ES-I3 (cell line): ENCODE data around the gene BTBD9.
"Not testable (repeated sequence)": the region's sequence is repeated elsewhere in the genome, so short reads cannot be mapped to it uniquely, and the experiment has no call there.

Source experiments
- H3K36me3 ChIP-seq: 2 replicates; pipeline ENCODE4 v1.6.1; 2013; ENCODE audit warnings: mild to moderate bottlenecking, low read length, control low read depth, moderate library complexity; ENCODE audit not compliant: insufficient read depth
- H3K4me1 ChIP-seq: 2 replicates; pipeline ENCODE4 v1.6.1; 2013; ENCODE audit warnings: mild to moderate bottlenecking, control low read depth, low read length; ENCODE audit not compliant: insufficient read depth
- H3K9ac ChIP-seq: 2 replicates; pipeline ENCODE4 v1.6.1; 2013; ENCODE audit warnings: low read depth, mild to moderate bottlenecking, low read length, moderate library complexity
- H3K9me3 ChIP-seq: 2 replicates; pipeline ENCODE4 v1.6.1; 2013; ENCODE audit warnings: mild to moderate bottlenecking, low read length, moderate library complexity; ENCODE audit not compliant: control insufficient read depth, insufficient read depth

Gene BTBD9

GRCh38 chr6:38347829-38348228, 291.9 kb downstream of the BTBD9 start:
- not testable (repeated sequence) for H3K9ac ChIP-seq, H3K36me3 ChIP-seq, H3K9me3 ChIP-seq
- H3K4me1 ChIP-seq, result peaks cover 13% of the 10 kb centered on the region

- H3K9ac ChIP-seq, result no peak overlapping the region
- H3K36me3 ChIP-seq, result no peaks in the 10 kb centered on the region; the same call in 1 of the 2 replicates
- no peaks in the 10 kb centered on the region for H3K9me3 ChIP-seq
- peaks cover 13% of the 10 kb centered on the region for H3K4me1 ChIP-seq
Observed at GRCh38 chr6:38346291-38347079, 293.2 kb downstream of the BTBD9 start.

GRCh38 chr6:38345586-38345985, 294.1 kb downstream of the BTBD9 start:
- Histone ChIP-seq H3K36me3 (no peaks in the 10 kb centered on the region; the same call in 1 of the 2 replicates), H3K4me1 (peaks cover 13% of the 10 kb centered on the region), H3K9ac (no peak overlapping the region), H3K9me3 (no peaks in the 10 kb centered on the region)

- H3K36me3 ChIP-seq, result no peaks in the 10 kb centered on the region; the same call in 1 of the 2 replicates
- H3K9ac ChIP-seq, result no peak overlapping the region
- H3K9me3 ChIP-seq, result no peaks in the 10 kb centered on the region
- H3K4me1 ChIP-seq, result peaks cover 10% of the 10 kb centered on the region
Observed at GRCh38 chr6:38341496-38341895, 298.2 kb downstream of the BTBD9 start.

GRCh38 chr6:38339914-38340313, 299.8 kb downstream of the BTBD9 start:
- Histone ChIP-seq H3K9ac (no peak overlapping the region), H3K4me1 (0 out of 2 replicates have a peak, but pooled peaks cover 5% of the 10 kb centered on the region), H3K36me3 (no peaks in the 10 kb centered on the region; the same call in 1 of the 2 replicates), H3K9me3 (no peaks in the 10 kb centered on the region)

GRCh38 chr6:38337819-38338465, 301.8 kb downstream of the BTBD9 start:
- H3K9me3 ChIP-seq, result no peaks in the 10 kb centered on the region
- H3K9ac ChIP-seq, result no peak overlapping the region
- H3K4me1 ChIP-seq, result 0 out of 2 replicates have a peak, but pooled peaks cover 5% of the 10 kb centered on the region
- no peaks in the 10 kb centered on the region for H3K36me3 ChIP-seq

GRCh38 chr6:38336922-38337321, 302.8 kb downstream of the BTBD9 start:
- H3K9me3 ChIP-seq, result no peaks in the 10 kb centered on the region
- H3K4me1 ChIP-seq, result 0 out of 2 replicates have a peak, but pooled peaks cover 5% of the 10 kb centered on the region
- H3K9ac ChIP-seq, result no peak overlapping the region
- H3K36me3 ChIP-seq, result no peaks in the 10 kb centered on the region

GRCh38 chr6:38326837-38327236, 312.9 kb downstream of the BTBD9 start:
- Histone ChIP-seq H3K4me1 (no peaks in the 10 kb centered on the region), H3K9ac (no peak overlapping the region), H3K36me3 (no peaks in the 10 kb centered on the region), H3K9me3 (no peaks in the 10 kb centered on the region)

- peaks cover 5% of the 10 kb centered on the region; the same call in 1 of the 2 replicates for H3K4me1 ChIP-seq
- H3K36me3 ChIP-seq, result no peaks in the 10 kb centered on the region
- H3K9ac ChIP-seq, result no peak overlapping the region
- H3K9me3 ChIP-seq, result no peaks in the 10 kb centered on the region
Observed at GRCh38 chr6:38323216-38323615, 316.5 kb downstream of the BTBD9 start.

- no peaks in the 10 kb centered on the region for H3K9me3 ChIP-seq
- H3K36me3 ChIP-seq, result no peaks in the 10 kb centered on the region
- H3K9ac ChIP-seq, result no peak overlapping the region
- peaks cover 5% of the 10 kb centered on the region; the same call in 1 of the 2 replicates for H3K4me1 ChIP-seq
Observed at GRCh38 chr6:38322138-38322537, 317.6 kb downstream of the BTBD9 start.

- H3K9ac ChIP-seq, result no peak overlapping the region
- no peaks in the 10 kb centered on the region for H3K36me3 ChIP-seq
- H3K9me3 ChIP-seq, result no peaks in the 10 kb centered on the region
- H3K4me1 ChIP-seq, result peaks cover 5% of the 10 kb centered on the region; the same call in 1 of the 2 replicates
Observed at GRCh38 chr6:38320843-38321242, 318.9 kb downstream of the BTBD9 start.

- Histone ChIP-seq H3K9ac (no peak overlapping the region), H3K9me3 (no peaks in the 10 kb centered on the region), H3K36me3 (no peaks in the 10 kb centered on the region), H3K4me1 (peaks cover 5% of the 10 kb centered on the region; the same call in 1 of the 2 replicates)
Observed at GRCh38 chr6:38320358-38320757, 319.4 kb downstream of the BTBD9 start.

GRCh38 chr6:38319256-38320212, 320.2 kb downstream of the BTBD9 start:
- Histone ChIP-seq H3K9me3 (no peaks in the 10 kb centered on the region), H3K9ac (no peak overlapping the region), H3K36me3 (no peaks in the 10 kb centered on the region), H3K4me1 (peaks cover 5% of the 10 kb centered on the region; the same call in 1 of the 2 replicates)
